HG03103 (cell line): ENCODE measurements around the gene DNAH10.

Source experiments
- ATAC-seq: cut with Tn5 transposase; IDR thresholded peaks from one replicate; pipeline ENCODE4 v1.9.1; 2021; ENCODE audit warnings: low read depth; ENCODE audit not compliant: unreplicated experiment

DNAH10 gene

GRCh38 chr12:123834845-123835244, 72.7 kb downstream of the DNAH10 start:
- no peak for ATAC-seq

GRCh38 chr12:123836292-123836691, 74.2 kb downstream of the DNAH10 start:
- ATAC-seq = no peak

- ATAC-seq = no peak
Measured at GRCh38 chr12:123839826-123840225, 77.7 kb downstream of the DNAH10 start.

DNA sequence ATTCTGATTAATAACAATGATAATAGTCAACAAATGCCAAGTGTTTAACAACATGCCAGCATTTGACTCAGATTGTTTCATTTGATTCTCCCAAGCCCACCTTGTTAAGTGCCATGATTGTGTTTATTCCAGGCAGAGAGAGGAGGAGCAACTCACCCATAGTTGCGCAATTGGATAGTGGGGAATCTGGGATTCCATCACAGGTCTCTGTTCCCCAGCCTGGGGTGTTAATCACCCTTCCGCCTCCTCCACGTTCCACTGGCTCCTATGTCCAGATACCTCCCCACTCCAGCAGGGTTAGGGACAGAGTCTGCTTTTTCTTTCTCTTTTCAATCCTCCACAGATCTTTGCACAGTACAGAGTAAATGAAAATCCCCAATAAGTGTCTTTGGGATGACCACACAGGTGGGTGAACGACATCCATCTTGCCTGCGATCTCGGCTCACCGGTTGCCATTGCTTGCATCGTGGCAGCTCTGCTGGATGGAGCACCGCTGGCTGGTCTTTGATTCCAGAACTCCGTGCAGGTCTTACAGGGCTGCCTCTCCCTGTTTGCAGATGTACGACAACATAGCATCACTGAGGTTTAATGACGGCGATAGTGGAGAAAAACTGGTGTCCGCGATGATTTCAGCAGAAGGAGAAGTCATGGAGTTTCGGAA, 78.8 kb downstream of the DNAH10 start:
- ATAC-seq = no peak

- ATAC-seq = no peak
Measured at GRCh38 chr12:123843912-123844748, 82.0 kb downstream of the DNAH10 start.

- no peak for ATAC-seq
Measured at GRCh38 chr12:123845881-123846280, 83.8 kb downstream of the DNAH10 start.

- no peak for ATAC-seq
Measured at GRCh38 chr12:123846340-123846739, 84.2 kb downstream of the DNAH10 start.

DNA sequence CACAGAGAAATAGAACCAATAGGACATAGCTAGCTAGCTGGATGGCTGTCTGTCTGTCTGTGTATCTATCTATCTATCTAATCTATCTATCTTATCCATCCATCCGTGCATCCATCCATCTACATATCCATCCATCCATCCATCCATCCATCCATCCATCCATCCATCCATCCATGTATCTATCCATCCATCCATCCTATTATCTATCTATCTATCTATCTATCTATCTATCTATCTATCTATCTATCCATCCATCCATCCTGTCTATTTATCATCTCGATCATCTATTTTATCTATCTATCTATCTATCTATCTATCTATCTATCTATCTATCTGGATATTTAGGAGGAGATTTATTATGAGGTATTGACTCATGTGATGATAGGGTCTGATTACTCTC, 84.9 kb downstream of the DNAH10 start:
- no peak for ATAC-seq

DNA sequence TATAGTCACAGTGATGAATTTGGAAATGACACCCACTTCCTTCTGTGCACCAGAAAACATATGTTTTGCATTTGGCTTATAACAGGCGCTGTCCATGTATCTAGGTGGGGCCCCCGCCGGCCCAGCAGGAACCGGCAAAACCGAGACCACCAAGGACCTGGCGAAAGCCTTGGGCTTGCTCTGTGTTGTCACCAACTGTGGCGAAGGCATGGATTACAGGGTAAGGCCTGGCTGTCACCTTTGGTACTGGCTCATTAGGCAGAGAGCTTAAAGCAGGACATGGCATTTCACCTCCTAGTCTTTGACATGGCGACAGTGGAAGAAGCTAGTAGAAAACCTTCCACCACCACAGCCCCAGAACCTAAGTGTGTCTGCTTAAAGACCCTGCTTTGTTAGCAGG, 85.8 kb downstream of the DNAH10 start:
- no peak for ATAC-seq

DNA sequence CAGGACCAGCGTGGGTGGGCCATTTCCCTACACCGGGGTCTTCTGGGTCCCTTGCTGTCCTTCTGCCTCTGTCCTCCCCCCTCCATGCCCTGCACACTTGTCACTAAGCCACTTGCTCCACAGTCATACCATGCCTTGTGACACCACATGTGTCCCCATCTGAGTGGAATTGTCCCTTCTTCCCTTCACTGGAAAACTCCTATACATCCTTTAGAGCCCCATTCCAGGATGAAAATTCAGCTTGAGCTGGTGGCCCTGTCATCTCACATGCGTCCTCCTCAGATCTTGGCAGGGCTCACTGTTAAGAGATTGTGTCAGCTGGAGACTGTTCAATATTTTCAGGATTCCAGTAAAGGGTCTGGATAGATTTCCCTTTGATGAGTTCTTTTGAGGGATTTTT, 87.4 kb downstream of the DNAH10 start:
- ATAC-seq = no peak

DNA sequence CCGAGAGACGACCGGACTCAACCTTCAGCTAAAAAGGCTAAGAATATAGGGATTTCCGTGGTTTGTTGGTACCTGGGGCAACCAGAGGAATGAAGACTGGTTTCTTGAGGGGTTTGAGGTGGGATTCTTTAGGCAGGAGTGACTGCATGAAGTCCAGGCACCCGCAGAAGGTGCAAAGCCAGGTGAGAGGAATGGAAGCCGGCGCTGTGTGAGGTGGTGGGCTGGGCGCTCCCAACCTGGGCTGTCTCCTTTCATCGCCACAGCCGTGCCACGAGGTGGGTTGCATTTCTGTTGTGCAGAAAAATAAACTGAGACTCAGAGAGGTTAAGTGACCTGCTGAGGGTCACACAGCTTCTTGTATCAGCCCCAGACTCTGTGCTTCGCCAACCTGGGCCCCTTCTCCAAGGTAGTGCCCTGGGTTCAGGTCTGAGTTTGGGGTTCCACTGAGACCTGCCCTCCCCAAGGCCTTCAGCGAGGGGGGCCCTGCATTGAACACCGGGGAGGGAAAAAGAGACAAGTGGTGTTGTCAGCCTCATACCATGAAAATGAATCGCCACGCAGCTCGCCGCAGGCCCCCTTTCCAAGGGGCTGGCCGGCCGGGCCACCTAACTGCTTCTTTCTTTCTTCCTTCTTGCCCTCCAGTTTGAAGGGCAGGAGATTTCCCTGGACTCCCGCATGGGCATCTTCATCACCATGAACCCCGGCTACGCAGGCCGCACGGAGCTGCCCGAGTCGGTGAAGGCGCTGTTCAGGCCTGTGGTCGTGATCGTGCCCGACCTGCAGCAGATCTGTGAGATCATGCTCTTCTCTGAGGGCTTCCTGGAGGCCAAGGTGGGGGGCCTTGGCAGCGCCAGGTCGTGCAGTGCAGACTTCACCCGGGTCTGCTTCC, 88.4 kb downstream of the DNAH10 start:
- no peak for ATAC-seq

- no peak for ATAC-seq
Measured at GRCh38 chr12:123853396-123854070, 91.4 kb downstream of the DNAH10 start.

GRCh38 chr12:123854232-123854631, 92.1 kb downstream of the DNAH10 start:
- ATAC-seq = no peak

GRCh38 chr12:123854918-123855317, 92.8 kb downstream of the DNAH10 start:
- ATAC-seq = no peak

- ATAC-seq = no peak
Measured at GRCh38 chr12:123856681-123857080, 94.6 kb downstream of the DNAH10 start.

DNA sequence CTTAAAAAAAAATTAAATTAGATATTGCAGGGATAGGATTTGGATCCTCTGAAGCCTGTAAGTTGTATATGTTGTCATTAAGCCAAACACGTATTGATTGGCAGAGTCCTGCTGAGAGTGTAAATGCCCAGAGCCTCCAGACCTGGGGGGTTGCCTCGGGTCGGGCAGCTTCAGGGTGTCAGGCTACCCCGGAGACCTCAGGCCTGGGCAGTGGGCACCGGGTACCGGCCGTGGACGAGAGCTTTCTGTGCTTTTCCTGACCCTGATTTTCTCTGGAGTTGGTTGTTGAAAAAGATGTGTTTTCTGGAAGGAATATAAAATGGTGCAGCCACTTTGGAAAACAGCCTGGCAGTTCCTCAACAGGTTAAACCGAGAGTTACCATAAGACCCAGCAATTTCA, 96.1 kb downstream of the DNAH10 start:
- no peak for ATAC-seq

GRCh38 chr12:123859035-123859434, 96.9 kb downstream of the DNAH10 start:
- no peak for ATAC-seq

GRCh38 chr12:123860377-123860776, 98.3 kb downstream of the DNAH10 start:
- ATAC-seq = no peak

DNA sequence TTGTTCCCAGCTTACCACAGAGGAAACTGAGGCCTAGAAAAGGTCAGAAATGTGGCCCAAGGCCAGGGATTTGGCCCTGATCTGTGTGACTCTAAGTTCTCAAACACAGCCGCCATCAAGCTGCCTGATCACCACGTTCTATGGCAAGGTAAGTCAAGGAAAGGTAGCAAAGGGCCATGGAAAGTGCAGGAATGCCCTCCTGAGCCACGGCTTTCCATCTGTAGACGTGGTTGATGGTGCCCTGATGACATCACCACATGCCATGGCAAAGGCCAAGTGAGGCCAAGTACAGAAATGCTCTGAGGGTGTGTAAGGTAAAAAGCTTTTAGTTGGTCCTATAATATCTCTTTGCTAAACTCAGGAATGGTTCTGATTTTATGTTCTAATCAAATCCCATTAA, 99.3 kb downstream of the DNAH10 start:
- ATAC-seq = no peak

DNA sequence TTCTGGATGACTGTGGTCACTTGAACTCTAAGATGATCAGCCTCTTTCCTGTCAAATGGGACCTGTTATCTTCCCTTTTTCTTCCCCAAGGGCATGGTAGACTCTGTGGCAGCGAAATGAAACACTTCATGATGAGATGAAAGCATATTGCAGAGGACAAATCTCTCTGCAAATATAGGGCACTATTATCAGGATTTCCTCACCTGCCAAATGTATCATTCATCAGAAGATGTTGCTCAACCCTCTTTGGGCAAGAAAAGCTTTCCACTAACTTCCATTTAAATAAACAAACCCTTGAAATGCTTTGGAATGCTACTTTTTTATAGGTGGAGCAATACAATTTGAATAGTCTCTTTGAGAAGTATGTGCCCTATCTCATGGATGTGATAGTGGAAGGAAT, 105.0 kb downstream of the DNAH10 start:
- no peak for ATAC-seq

DNA sequence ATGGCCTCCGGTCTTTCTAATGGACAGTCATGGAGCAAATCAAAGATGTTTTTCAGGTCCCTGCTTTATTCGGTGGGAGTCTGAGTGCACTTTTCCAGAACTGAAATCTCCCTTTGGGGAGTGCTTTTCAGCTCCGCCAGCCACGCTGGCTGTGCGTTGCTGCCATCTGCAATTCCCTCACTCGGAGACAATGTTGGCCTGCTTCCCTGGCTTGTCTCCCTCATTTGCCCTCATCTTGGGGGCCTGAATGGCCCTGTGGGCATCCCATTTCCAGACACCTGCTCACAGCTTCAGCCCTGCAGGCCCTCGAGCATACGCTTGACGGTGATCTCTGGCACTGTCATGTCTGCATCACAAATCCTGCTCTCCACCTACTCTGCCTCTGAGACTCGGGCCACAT, 106.7 kb downstream of the DNAH10 start:
- no peak for ATAC-seq
